Neural cell (in vitro differentiated cells): Measurements from ENCODE around the gene CCDC88A. TPM values are rescaled to one million over a fixed set of nuclear protein-coding genes. Genes with fewer than 3 reads are reported as not detected.
A peak's percentile ranks its signal among the peaks of the same experiment; 100 is the strongest.

ENCODE experiments used
- H2AFZ ChIP-seq: fragments of 200-600, 300-800 bp; sonication (generic), shearing (Covaris generic); 2 replicates; pipeline ENCODE4 v1.6.0; 2014; ENCODE audit warnings: low read depth, mild to moderate bottlenecking, antibody characterized with exemption, low read length, moderate library complexity
- H3F3A ChIP-seq: fragments of 200-600 bp; shearing (Covaris generic); 2 replicates; pipeline ENCODE4 v1.6.1; 2016; ENCODE audit warnings: mild to moderate bottlenecking, moderate library complexity, mixed read lengths, antibody characterized with exemption, low read length; ENCODE audit not compliant: insufficient read depth, poor library complexity, severe bottlenecking
- H3K27ac ChIP-seq: fragments of 200-600, 300-800 bp; sonication (generic), shearing (Covaris generic); 2 replicates; pipeline ENCODE4 v1.5.1; 2014; ENCODE audit warnings: mild to moderate bottlenecking, low read length, moderate library complexity
- H3K27me3 ChIP-seq: fragments of 300-800, 200-600 bp; sonication (generic), shearing (Covaris generic); 2 replicates; pipeline ENCODE4 v1.6.0; 2014; ENCODE audit warnings: mild to moderate bottlenecking, low read depth, low read length, moderate library complexity; ENCODE audit not compliant: insufficient read depth
- H3K36me3 ChIP-seq: fragments of 300-800, 200-600 bp; sonication (generic), shearing (Covaris generic); 2 replicates; pipeline ENCODE4 v1.5.1; 2014; ENCODE audit warnings: mild to moderate bottlenecking, antibody characterized with exemption, low read length, moderate library complexity; ENCODE audit not compliant: insufficient read depth
- H3K4me2 ChIP-seq: fragments of 300-800, 200-600 bp; sonication (generic), shearing (Covaris generic); 2 replicates; pipeline ENCODE4 v1.6.0; 2014; ENCODE audit warnings: mild to moderate bottlenecking, low read length
- H3K4me3 ChIP-seq: fragments of 300-800, 200-600 bp; sonication (generic), shearing (Covaris generic); 2 replicates; pipeline ENCODE4 v1.5.1; 2014; ENCODE audit warnings: mild to moderate bottlenecking, low read length, moderate library complexity
- H3K79me2 ChIP-seq: fragments of 200-600 bp; shearing (Covaris generic); replicated peaks from 2 replicates; pipeline ENCODE4 v1.6.0; 2014; ENCODE audit warnings: mild to moderate bottlenecking, low read length, moderate library complexity; ENCODE audit not compliant: insufficient read depth
- H3K9ac ChIP-seq: fragments of 300-800, 200-600 bp; sonication (generic), shearing (Covaris generic); 2 replicates; pipeline ENCODE4 v1.6.1; 2016; ENCODE audit warnings: mild to moderate bottlenecking, low read length, mixed read lengths
- H3K9me2 ChIP-seq: fragments of 200-600 bp; shearing (Covaris generic); 2 replicates; pipeline ENCODE4 v1.6.1; 2016; ENCODE audit warnings: mild to moderate bottlenecking, low read length, mixed read lengths; ENCODE audit not compliant: insufficient read depth
- H3K9me3 ChIP-seq: fragments of 200-600, 300-800 bp; sonication (generic), shearing (Covaris generic); 2 replicates; pipeline ENCODE4 v1.6.1; 2016; ENCODE audit warnings: mild to moderate bottlenecking, mixed run types, low read length, moderate library complexity, mixed read lengths
- H4K20me1 ChIP-seq: fragments of 200-600 bp; shearing (Covaris generic); 2 replicates; pipeline ENCODE4 v1.6.1; 2016; ENCODE audit warnings: mild to moderate bottlenecking, mixed run types; ENCODE audit not compliant: insufficient read depth
- CTCF ChIP-seq: fragments of 450-650 bp; IDR thresholded peaks from 2 replicates; pipeline ENCODE4 v1.5.1; 2014; ENCODE audit warnings: antibody characterized with exemption, mild to moderate bottlenecking, moderate library complexity; ENCODE audit not compliant: poor library complexity, severe bottlenecking
- EZH2 ChIP-seq: fragments of 200-600, 300-800 bp; shearing (Covaris generic), sonication (generic); IDR thresholded peaks from 2 replicates; pipeline ENCODE4 v1.6.1; 2014; ENCODE audit warnings: antibody characterized with exemption, low read length, borderline replicate concordance, mild to moderate bottlenecking; ENCODE audit not compliant: insufficient read depth, poor library complexity, severe bottlenecking
- MXI1 ChIP-seq: fragments of 450-650 bp; conservative IDR thresholded peaks from 2 replicates; pipeline ENCODE4 v1.6.1; 2014; ENCODE audit warnings: antibody characterized with exemption, mild to moderate bottlenecking; ENCODE audit not compliant: poor library complexity, severe bottlenecking
- POLR2AphosphoS5 ChIP-seq: IDR thresholded peaks from 2 replicates; pipeline ENCODE4 v1.6.1; 2012
- RAD21 ChIP-seq: fragments of 450-650 bp; conservative IDR thresholded peaks from 2 replicates; pipeline ENCODE4 v1.6.1; 2014; ENCODE audit warnings: antibody characterized with exemption, mild to moderate bottlenecking, moderate library complexity
- REST ChIP-seq: IDR thresholded peaks from 2 replicates; pipeline ENCODE4 v1.6.1; 2012; ENCODE audit warnings: borderline replicate concordance
- SMC3 ChIP-seq: fragments of 450-650 bp; conservative IDR thresholded peaks from 2 replicates; pipeline ENCODE4 v1.6.1; 2014; ENCODE audit warnings: antibody characterized with exemption, mild to moderate bottlenecking, moderate library complexity; ENCODE audit not compliant: poor library complexity
- TAF1 ChIP-seq: IDR thresholded peaks from 2 replicates; pipeline ENCODE4 v1.6.1; 2012; ENCODE audit warnings: low read depth
- polyA plus RNA-seq: library from polyadenylated mRNA; depleted of rRNA; stranded (reverse); fragments of >200 nt; gene quantifications from 2 replicates; pipeline ENCODE4 v1.2.3, GENCODE V29; 2014

CCDC88A gene
- polyA plus RNA-seq, 1 donor from 2014 or later: 224 TPM

GRCh38 chr2:55269645-55269990 is 150.0 kb downstream of the CCDC88A start:
- Histone ChIP-seq H3K9me3 (no peaks in the 10 kb centered on the region), H3K79me2 (no peaks in the 10 kb centered on the region), H4K20me1 (no peaks in the 10 kb centered on the region), H3K9ac (peak overlapping the region; percentile 70), H2AFZ (peak overlapping the region; percentile 66), H3K36me3 (no peaks in the 10 kb centered on the region), H3F3A (no peaks in the 10 kb centered on the region), H3K27ac (peak overlapping the region; percentile 61), H3K27me3 (no peaks in the 10 kb centered on the region), H3K4me3 (peak overlapping the region; percentile 74), H3K4me2 (peak overlapping the region; percentile 74), H3K9me2 (no peaks in the 10 kb centered on the region)
- no peak for TF ChIP-seq MXI1
- TF ChIP-seq EZH2: no peak
- no peak for TF ChIP-seq REST
- no peak for TF ChIP-seq CTCF
- no peak for TF ChIP-seq TAF1
- TF ChIP-seq POLR2AphosphoS5: no peak
- TF ChIP-seq SMC3: no peak

- Histone ChIP-seq H3K36me3 (no peaks in the 10 kb centered on the region), H3K27ac (peak within 1 kb of the TSS; percentile 61), H3K4me3 (peak within 1 kb of the TSS; percentile 74), H3K4me2 (peak within 1 kb of the TSS; percentile 88), H4K20me1 (no peaks in the 10 kb centered on the region), H3K9me3 (no peaks in the 10 kb centered on the region), H3K27me3 (no peaks in the 10 kb centered on the region), H3F3A (no peaks in the 10 kb centered on the region), H2AFZ (peak within 1 kb of the TSS; percentile 66), H3K9me2 (no peaks in the 10 kb centered on the region), H3K79me2 (no peaks in the 10 kb centered on the region), H3K9ac (peak within 1 kb of the TSS; percentile 70)
- TF ChIP-seq RAD21 (peak; percentile 37), EZH2 (no peak), SMC3 (peak; percentile 55), MXI1 (peak; percentile 94), POLR2AphosphoS5 (peak; percentile 78), REST (peak; percentile 34), TAF1 (peak; percentile 89), CTCF (no peak)
Observed at GRCh38 chr2:55268907-55269644, 150.6 kb downstream of the CCDC88A start, which contains the start of gene MTIF2. Gene MTIF2 (minus strand): TSS chr2:55269231. CDS start chr2:55263858, 5,373 bp downstream.
